Activated CD8-positive, alpha-beta memory T cell treated with anti-CD3 and anti-CD28 coated beads, Interleukin-2, amount 50 U/mL, for 1 hour (primary cell): ENCODE data around the gene PCDHGA3.
"Not testable (repeated sequence)": the region's sequence is repeated elsewhere in the genome, so short reads cannot be mapped to it uniquely, and the experiment has no call there.

Experiments
- DNase-seq: peaks from one replicate; pipeline ENCODE4 v3.0.0-alpha.2; 2020; ENCODE audit errors: extremely low read depth

Gene PCDHGA3

GRCh38 chr5:141346017-141346416, 2.4 kb downstream of the PCDHGA3 start:
- DNase-seq: not testable (repeated sequence)

GRCh38 chr5:141349917-141350619, 6.4 kb downstream of the PCDHGA3 start, which contains the start of gene PCDHGB1:
Gene PCDHGB1 (plus strand): TSS chr5:141350099. CDS start chr5:141350261, 162 bp downstream.
- no peak for DNase-seq

GRCh38 chr5:141351591-141351990, 8.0 kb downstream of the PCDHGA3 start:
- no peak for DNase-seq

GRCh38 chr5:141354900-141355469, 11.4 kb downstream of the PCDHGA3 start, which contains the start of gene PCDHGA4:
Gene PCDHGA4 (plus strand): TSS chr5:141355021. CDS start chr5:141355108, 87 bp downstream.
- DNase-seq: no peak

- DNase-seq: no peak
These were observed 12.0 kb downstream of the PCDHGA3 start for GRCh38 chr5:141355641-141356040.

GRCh38 chr5:141356133-141356532, 12.5 kb downstream of the PCDHGA3 start:
- no peak for DNase-seq

- DNase-seq: no peak
These were observed 13.3 kb downstream of the PCDHGA3 start for GRCh38 chr5:141356950-141357349.

GRCh38 chr5:141359790-141360426, 16.3 kb downstream of the PCDHGA3 start, which contains the start of gene PCDHGB2:
Gene PCDHGB2 (plus strand): TSS chr5:141359994. CDS start chr5:141360136, 142 bp downstream.
- no peak for DNase-seq

- DNase-seq: no peak
These were observed 17.1 kb downstream of the PCDHGA3 start for GRCh38 chr5:141360685-141361084.

GRCh38 chr5:141362719-141363118, 19.1 kb downstream of the PCDHGA3 start:
- DNase-seq: no peak

- DNase-seq: no peak
These were observed 20.5 kb downstream of the PCDHGA3 start, which contains the start of gene PCDHGA5 for GRCh38 chr5:141363952-141364660. Gene PCDHGA5 (plus strand): TSS chr5:141364162. CDS start chr5:141364331, 169 bp downstream.

GRCh38 chr5:141366016-141366896, 22.6 kb downstream of the PCDHGA3 start:
- no peak for DNase-seq

- no peak for DNase-seq
These were observed 26.6 kb downstream of the PCDHGA3 start, which contains the start of gene PCDHGB3 for GRCh38 chr5:141369994-141370848. Gene PCDHGB3 (plus strand): TSS chr5:141370242. CDS start chr5:141370395, 153 bp downstream.

- no peak for DNase-seq
These were observed 28.2 kb downstream of the PCDHGA3 start for GRCh38 chr5:141371572-141372475.

GRCh38 chr5:141373673-141374317, 30.2 kb downstream of the PCDHGA3 start, which contains the start of gene PCDHGA6:
Gene PCDHGA6 (plus strand): TSS chr5:141373891. CDS start chr5:141374084, 193 bp downstream.
- no peak for DNase-seq

- no peak for DNase-seq
These were observed 31.0 kb downstream of the PCDHGA3 start for GRCh38 chr5:141374627-141375026.

GRCh38 chr5:141375444-141376155, 32.0 kb downstream of the PCDHGA3 start:
- not testable (repeated sequence) for DNase-seq
